Measurements from ENCODE around the gene EME1.

Gene EME1

DNA sequence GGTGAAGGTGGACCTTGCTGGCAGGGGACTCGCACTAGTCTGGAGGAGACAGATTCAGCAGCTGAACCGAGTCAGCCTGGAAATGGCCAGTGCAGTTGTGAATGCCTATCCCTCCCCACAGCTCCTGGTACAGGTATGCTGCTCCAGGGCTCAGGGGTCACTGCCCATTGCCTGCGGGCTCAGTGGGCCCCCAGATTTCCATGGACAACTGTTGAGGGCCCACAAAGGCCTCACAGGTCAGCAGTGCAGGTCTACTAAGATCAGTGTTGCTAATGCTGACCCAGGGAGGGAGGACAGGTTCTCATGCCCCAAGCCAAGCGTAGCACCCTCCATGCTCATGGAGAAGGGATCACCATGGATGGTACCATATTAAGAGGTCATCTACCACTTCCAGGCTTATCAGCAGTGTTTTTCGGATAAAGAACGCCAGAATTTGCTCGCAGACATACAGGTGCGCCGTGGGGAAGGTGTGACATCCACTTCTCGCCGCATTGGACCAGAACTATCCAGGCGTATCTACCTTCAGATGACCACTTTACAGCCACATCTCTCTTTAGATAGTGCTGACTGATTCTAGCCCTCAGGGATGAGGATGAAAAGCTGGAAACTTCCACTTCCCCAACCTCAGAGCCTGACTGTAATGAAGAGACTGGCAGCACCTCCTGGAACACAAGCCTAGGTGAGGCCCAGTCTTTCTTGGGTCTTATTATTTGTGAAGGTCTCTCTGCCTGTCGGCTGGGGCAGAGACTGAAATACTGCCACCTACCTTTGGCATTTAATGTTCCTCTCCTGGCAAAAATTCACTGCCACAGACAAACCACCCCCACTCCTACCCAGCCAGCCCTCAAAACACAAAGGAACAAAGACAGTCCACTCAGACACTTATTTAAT, 7.6 kb downstream of the EME1 start:
- DNase-seq (ENCODE audit: extremely low read depth, low read depth): no peak
- H3K4me3 ChIP-seq (replicated peaks; ENCODE audit: low read depth, low read length): no peak overlapping the region
- TF ChIP-seq, protein P1, sequence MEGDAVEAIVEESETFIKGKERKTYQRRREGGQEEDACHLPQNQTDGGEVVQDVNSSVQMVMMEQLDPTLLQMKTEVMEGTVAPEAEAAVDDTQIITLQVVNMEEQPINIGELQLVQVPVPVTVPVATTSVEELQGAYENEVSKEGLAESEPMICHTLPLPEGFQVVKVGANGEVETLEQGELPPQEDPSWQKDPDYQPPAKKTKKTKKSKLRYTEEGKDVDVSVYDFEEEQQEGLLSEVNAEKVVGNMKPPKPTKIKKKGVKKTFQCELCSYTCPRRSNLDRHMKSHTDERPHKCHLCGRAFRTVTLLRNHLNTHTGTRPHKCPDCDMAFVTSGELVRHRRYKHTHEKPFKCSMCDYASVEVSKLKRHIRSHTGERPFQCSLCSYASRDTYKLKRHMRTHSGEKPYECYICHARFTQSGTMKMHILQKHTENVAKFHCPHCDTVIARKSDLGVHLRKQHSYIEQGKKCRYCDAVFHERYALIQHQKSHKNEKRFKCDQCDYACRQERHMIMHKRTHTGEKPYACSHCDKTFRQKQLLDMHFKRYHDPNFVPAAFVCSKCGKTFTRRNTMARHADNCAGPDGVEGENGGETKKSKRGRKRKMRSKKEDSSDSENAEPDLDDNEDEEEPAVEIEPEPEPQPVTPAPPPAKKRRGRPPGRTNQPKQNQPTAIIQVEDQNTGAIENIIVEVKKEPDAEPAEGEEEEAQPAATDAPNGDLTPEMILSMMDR (IDR thresholded peaks at IDR 0.05; ENCODE audit: low read depth, low read length, missing control alignments): no peak

DNA sequence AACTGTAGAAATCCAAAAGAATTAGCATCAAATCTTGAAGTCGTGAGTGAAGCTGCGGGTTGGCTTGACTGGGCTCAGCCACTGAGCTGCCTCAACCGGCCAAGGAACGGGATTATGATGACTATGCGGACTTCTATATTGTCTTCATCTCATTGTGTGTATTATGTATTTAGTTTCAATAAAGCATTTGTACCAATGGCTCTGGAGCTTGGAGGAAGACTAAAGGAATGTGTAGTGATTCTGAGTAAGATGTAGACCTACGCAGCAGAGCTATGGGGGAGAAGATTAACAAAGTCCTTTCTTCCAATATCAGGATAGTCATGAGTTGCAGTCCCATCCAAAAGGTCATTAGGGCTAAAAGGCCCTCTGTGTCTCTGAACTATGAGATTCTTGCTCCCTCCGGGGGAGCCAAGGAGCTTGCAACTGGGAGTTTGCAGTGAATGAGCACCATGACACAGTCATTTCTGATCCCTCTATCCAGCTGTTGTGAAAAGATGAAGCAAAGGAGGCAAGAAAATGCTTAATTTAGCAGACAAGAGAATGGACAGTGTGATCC, 8.3 kb downstream of the EME1 start:
- no peak overlapping the region for H3K4me3 ChIP-seq (replicated peaks; ENCODE audit: low read depth, low read length)
- no peak for DNase-seq (ENCODE audit: extremely low read depth, low read depth)
- TF ChIP-seq, protein P1 (IDR thresholded peaks at IDR 0.05; ENCODE audit: low read depth, low read length, missing control alignments): no peak

DNA sequence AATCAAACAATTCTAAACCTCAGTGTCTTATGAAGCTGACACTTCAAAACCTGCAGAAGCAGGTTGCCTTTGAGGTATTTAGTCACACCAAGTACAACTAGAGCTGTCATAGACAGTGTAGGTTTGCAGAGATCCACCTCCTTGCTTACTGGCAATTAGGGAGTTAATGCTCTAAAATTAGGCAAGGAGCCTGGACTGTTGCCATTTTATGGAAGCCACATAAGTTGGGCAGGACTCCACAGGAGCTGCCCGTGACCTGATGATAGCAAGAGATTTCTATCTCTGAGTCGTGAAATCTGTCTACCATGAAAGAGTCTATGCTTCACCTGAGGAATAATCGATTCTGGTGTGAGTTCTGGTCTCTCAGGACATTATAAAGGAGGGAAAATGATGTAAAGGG, 8.9 kb downstream of the EME1 start:
- H3K4me3 ChIP-seq (replicated peaks; ENCODE audit: low read depth, low read length): no peak overlapping the region
- no peak for DNase-seq (ENCODE audit: extremely low read depth, low read depth)
- TF ChIP-seq, protein P1 (IDR thresholded peaks at IDR 0.05; ENCODE audit: low read depth, low read length, missing control alignments): no peak

DNA sequence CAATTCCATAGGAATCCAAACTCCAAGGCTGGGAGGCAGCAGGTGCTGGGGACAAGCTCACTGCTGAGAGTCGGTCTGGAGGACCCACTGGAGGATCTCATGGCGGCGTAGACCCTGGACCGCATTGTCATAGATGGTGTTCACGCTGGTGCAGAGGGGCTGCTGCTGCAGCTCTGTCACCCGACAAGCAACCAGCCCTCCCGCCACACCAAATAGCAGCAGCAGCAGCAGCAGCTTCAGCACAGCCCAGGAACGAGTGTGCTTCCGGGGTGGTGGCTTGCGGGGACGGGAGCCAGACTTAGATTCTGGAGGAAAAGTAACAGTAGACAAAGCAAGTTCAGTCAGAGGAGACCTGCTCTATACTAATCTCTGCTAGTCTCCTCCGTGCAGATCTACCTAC, 9.9 kb downstream of the EME1 start:
- H3K4me3 ChIP-seq (replicated peaks; ENCODE audit: low read depth, low read length): no peak overlapping the region

DNA sequence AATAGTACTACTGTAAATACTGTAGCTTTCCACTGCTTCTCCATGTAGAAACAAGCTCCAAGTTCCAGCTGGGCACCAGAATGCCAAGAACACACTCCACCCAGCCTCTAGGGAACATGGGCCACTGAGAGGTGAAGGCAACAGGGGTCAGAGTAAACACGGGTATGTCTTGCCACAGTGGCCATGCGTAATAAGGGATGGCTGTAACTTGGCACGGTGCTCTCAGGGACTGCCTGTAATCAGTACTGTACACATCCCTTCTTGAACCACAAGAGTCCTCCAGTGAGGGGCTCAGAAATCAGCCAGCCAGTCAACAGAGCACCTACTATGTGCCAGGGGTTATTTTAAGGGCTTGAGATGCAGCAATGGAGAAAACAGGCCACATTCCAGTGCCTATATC, 13.5 kb downstream of the EME1 start:
- H3K4me3 ChIP-seq (replicated peaks; ENCODE audit: low read depth, low read length): no peak overlapping the region
- TF ChIP-seq, protein P1 (IDR thresholded peaks at IDR 0.05; ENCODE audit: low read depth, low read length, missing control alignments): no peak
- no peak for DNase-seq (ENCODE audit: extremely low read depth, low read depth)

More for the DNA sequence above, 9.9 kb downstream of the EME1 start:
- TF ChIP-seq, protein P1 (IDR thresholded peaks at IDR 0.05; ENCODE audit: low read depth, low read length, missing control alignments): no peak
- DNase-seq (ENCODE audit: extremely low read depth, low read depth): no peak

DNA sequence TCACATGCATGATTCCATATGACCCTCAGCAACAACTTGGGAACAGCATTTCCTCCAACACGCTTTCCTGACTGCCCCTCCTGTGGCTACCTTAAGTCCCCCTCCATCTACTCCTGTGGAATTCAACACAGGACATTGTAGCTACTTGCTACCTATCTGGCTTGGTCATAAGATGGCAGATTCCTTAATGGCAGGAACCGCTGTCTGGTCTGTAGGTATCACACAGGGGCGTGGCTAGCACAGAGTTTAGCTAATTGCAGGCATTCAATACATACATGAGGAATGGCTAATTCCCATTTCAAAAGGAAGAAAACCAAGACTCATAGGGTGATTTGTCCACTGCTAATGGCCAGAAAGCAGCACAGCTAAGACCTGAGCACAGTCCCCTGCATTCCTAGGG, 15.7 kb downstream of the EME1 start:
- DNase-seq (ENCODE audit: extremely low read depth, low read depth): no peak
- TF ChIP-seq, protein P1 (IDR thresholded peaks at IDR 0.05; ENCODE audit: low read depth, low read length, missing control alignments): no peak
- no peak overlapping the region for H3K4me3 ChIP-seq (replicated peaks; ENCODE audit: low read depth, low read length)

Data from HFF-Myc (cell line).